SKM-1 (cell line): ENCODE results near the gene POC1A.
"Not testable (repeated sequence)": the region's sequence is repeated elsewhere in the genome, so short reads cannot be mapped to it uniquely, and the experiment has no call there.

ENCODE experiments used
- DNase-seq: peaks from one replicate; lab custom pipeline; 2025; ENCODE audit not compliant: unreplicated experiment; lab: John Stamatoyannopoulos, UW

Gene POC1A

DNA sequence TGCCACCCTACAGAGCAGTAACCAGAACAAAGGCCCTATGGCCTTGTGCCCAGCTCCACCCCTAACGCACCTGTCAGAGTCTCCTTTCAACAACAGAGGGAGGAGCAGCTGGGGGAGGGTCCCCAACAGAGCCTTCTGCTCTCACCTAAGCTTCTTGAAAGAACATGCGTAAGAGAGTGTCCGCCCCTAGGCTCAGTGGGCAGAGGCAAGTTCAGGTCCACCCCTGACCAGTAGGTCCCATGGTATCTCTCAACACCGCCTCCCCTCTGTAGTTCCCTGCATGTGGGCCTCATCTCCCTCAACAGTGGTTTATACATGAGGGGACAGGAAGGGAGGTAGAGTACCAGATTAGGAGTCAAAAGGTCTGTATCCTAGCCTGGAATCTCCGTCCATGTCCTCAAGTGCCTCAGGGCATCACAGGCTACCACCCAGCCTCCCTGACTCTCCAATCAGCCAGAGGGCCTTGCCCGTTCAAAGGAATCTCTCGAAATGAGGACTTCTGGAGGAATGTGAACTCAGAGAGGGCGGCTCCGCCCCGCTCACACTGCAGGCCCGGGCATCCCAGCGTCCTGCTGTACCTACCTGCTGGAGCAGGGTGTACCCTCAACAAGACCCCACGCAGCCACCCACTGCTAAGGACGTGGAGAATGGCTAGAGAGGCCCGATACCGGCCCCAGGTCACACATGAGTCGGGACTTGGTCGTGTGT is 680 bp downstream of the POC1A start:
- DNase-seq: no peak

DNA sequence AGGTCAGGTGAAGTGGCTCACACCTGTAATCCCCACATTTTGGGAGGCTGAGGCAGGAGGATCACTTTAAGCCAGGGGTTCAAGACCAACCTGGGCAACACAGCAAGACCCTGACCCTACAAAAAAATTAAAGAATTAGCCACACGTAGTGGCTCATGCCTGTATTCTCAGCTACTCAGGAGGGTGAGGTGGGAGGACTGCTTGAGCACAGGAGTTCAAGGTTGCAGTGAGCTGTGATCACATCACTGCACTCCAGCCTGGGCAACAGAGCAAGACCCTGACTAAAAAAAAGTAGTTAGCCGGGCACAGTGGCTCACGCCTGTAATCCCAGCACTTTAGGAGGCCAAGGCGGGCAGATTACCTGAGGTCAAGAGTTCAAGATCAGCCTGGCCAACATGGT is 2.2 kb downstream of the POC1A start:
- DNase-seq: not testable (repeated sequence)

DNA sequence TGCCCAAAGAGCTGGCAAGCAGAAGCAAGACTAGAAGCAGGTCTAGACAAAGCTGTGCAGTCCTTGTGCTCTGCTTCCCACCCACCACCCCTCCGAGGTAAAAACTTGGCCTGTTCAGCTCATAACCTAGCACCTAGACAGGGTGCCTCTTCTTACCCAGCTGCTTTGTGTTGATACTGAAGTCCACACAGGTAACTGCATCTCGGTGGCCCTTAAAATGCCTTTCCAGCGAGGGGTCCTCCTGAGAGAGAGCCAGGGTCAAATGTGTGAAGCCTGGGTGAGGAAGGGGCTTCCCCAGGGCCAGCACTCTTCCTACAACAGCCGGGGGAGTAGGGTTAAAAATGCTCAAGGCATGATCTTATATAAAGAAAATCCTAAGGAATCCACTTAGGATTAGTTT is 3.4 kb downstream of the POC1A start:
- no peak for DNase-seq

DNA sequence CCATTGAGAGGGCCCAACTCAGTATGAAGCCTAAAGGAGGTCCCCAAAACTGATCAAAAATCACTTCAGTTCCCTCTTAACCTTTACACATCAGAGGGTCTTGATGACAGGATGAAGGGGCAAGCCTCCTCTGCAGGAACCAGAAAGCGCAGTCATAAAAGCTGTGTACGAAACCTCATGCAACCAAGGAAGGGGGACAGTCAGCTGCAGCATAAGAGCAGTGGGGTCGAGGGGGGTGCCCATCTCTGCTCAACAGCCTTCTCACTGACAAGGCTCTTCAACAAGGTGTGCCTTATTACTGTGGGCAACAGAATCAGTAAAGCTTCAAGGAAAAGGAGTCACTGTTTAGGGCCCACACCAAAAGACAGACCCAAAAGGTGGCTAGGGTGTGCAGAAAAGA is 3.9 kb downstream of the POC1A start:
- no peak for DNase-seq

DNA sequence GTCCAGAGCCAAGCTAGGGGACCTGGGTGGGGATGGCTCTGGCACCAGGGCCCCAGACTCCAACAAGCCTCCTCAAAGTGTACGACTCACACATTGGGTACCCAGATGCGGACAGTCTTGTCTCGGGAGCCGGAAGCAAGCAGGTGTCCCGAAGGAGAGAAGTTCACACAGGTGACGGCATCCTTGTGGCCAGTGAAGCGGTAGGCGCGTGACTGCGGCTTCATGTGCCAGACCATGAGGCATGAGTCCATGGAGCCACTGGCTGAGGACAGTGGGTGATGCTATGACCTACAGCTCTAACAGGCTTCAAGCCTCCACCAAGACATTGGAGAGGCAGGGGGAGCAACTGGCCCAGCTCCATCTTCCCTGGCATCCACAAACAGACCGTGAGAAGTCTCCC is 4.5 kb downstream of the POC1A start:
- DNase-seq: no peak

DNA sequence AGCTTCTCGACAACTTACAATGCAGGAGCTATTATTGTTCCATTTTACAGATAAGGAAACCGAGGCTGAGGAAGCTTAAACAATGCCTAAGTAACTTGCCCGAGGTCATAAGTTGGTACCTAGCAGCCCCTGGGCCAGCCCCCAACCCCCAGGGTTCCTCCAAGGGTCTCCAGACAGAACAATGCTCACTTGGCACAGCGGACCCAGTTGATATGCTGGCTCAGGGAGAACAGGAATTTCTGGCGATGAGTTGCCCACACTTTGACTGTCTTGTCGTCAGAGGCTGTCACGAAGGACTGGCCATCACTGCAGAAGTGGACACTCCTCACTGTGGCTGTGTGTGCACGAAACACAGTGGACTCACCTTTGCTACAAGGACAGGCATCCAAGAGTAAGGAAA is 5.2 kb downstream of the POC1A start:
- no peak for DNase-seq

DNA sequence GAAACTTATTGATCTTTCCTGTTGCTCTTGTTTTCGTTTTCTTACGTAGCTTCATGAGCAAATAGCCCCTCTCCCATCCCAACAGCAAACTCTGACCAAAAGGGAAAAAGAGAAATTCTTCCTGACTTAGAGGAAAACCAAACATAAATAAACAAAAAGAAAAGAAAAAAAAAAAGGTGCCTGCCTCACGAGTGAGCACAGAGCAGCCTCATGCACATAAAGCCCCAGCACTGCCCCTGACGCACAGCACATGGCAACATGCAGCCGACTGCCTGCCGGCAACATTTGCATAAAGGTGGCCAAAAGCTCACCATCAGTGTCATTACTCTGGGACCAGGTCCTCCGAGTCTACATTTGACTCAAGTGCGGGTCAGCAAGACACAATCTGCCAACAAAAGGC is 6.4 kb downstream of the POC1A start:
- DNase-seq: no peak

DNA sequence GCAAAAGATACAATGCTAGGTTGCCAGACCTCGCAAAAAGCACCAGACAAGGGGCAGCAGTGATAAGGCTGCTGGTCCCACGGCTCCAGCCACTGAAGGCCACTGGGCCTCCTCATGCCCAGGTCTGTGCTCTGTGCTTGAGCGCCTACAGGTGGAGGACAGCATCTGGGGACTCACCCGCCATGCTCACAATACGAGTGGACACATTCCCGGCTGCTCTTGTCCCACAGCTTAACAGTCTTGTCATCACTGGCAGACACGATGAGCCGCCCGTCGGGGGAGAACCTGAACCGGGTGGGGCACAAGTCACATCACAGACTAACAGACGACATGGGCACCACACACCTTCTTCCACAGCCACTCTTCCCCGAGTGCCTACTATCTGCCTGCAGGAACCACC is 7.4 kb downstream of the POC1A start:
- DNase-seq: no peak

DNA sequence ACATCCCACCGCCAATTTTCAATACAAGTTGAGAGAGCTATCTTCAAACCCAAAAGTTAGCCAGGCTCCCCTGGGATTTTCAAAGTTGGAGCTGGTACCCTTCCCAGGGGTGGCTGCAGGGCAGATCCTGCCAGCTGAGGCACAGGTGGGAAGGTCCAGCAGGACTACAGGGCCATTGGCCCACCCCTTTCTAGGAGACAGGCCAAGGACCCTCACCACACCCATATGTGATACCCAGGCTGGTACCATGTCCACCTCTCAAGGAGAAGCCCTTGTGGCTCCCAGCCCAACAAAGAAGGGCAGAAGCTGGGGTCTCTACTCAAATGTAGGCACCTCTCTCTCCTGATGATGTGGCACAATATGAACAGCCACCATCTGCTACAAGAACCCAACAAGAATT is 8.0 kb downstream of the POC1A start:
- DNase-seq: no peak

DNA sequence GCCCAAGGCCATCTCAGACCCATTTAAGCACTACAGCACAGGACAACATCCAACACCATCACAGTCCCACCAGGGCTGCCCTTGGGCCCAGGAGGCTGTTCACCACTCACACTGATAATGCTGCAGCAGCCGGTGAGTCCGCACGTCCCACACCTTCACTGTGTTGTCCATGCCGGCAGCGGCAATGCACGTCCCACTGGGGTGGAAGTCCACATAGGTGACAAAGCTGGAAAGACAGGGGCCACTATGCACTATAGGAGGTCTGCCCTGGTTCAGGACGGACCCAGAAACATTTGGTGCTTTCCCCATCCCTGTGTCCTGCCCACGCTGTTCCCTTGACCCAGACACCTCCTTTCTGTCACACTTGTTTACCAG is 8.5 kb downstream of the POC1A start:
- no peak for DNase-seq

DNA sequence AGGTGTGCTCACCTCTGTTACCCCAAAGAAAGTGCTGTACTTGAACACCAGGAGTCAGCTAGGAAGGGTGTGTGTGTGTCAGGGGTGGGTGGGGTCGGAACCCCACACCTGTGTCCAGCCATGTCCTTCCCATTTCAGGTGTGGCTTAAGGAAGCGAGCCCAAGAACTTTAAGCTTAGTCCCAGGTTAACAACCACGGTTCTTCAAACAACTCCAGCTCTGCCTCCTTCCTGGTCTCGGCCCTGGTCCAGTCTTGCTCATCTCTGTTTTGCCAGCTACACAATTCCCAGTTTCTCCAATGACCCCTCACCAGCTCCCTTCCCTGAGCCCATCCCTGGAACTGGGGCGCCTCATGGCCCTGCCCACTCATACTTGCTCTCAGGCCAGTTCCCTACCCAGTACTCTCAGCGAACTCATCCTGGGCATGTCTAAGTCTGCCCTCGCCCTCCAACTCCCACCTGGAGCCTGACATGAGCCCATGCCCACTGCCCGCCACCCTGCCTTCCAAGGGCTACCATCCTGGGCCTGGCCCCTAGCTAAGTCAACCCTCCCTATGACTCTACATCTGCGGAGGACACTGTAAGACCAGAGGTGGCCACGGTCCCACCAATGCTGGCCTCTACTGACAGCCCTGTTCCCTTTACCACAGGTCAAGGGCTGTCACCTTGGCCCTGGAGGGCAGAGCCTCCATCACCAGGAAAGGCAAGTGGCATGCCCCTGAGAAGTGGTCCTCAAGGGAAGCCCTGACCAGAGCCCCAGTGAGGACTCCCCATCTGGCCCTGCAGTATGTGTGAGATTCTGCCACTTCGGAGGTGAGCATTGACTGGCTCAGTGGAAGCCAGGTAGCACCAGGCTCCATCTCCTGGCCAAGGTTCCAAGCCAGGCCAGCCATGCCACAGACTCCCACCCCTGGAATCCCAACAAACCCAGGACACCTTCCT is 9.2 kb downstream of the POC1A start:
- no peak for DNase-seq

DNA sequence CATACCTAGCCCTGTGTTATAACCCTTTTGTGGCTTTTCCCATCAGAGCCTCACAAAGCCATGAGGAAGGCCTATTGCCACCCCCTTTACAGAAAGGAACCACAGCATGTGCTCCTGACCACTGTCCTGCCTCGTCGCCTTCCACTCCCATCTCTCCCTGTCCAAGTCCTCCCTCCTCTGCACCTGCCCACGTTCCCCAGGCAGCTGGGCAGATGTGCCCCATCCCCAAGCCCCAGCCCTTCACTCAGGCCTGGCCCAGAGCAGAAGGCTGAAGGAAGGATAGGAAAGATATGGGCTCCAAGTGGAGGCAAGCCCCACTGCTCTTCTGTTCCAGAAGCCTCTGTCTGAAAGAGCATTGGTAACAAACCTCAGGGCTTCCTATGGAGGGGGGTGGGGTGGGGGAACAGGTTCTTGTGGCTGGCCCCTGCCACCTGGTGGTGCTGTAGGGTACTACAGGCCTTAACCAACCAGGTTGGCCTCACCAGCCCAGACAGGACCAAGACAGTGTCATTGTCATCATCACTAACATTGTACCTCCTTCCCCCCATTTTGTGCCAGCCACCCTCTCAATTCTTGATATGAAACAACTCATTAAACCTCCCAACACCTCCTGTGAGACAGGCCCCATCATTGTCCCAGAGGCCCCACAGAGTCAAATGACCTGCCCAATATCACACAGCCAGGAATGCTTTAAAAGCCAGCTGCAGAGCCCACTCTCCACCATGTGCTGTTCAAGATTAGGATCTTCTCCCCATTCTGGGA is 10.0 kb downstream of the POC1A start:
- DNase-seq: peak; percentile 46

DNA sequence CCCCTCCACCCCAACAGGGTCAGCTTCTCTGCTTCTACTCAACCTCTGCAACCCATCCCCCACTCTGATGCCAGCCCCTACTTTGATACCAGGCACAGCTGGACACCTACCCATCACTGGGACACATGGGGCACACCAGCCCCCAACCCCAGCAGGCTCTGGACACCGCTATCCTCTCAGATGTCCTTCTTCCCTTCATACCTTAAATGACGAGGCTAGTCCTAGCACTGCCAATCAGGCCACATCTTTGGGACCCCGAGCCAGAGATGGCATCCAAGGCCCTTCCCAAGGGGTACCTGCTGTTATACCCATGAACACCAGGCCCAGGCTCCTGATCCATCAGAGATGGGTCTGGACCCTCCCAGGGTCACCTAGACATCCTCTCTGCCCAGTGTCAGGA is 10.6 kb downstream of the POC1A start:
- no peak for DNase-seq

DNA sequence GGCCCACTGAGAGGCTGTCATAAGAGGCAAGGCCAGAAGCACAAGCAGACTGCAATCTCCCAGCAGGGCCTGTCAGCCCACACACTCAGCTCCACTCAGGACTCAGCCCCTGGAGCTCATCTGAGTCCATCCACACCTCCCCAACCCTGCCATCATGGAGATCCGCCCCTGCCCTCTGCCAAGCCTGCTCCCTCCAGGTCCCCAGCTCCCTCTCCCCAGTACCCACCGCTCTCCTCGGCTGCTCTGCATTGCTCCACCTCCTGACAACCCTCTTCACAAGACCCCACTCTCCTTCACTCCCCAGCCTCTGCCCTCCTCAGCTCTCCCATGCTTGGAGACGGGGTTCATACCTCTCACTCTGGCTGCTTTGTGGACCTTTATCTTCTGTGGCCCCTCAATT is 11.1 kb downstream of the POC1A start:
- no peak for DNase-seq

DNA sequence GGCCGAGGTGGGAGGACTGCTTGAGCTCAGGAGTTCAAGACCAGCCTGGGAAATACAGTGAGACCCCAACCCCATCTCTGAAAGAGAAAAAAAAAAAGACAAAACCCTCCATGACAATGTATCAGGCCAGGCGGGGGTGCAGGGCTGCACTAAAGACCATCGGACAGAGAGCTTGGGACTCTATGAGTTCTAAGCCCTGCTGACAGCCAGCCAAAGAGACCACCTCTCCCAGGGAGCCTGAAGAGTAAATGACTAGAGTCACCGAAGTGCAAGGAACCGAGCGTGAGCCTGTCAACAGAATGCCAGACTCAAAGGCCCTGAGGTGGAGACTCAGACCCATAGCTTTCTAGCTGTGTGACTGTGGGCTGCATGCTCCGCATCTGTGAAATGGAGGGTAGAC is 12.5 kb downstream of the POC1A start:
- DNase-seq: no peak

DNA sequence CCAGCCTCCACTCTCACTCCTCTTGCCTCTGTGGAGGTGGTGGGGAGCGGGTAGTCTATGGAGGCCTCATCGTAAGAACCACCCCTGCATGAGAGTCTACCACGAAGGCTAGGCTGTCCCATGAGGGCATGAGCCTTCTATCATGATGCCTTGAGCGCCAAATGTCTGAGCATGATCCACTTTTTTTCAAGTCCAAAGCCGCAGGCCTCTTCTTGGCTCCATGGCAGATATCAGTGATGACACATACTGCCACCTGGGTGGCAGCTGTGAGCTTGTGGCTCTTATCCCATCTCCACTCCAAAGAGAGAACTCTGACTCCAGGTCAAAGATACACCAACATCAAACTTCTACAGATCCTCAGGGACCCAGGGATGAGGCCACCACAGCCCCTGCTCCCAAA is 13.5 kb downstream of the POC1A start:
- DNase-seq: no peak

DNA sequence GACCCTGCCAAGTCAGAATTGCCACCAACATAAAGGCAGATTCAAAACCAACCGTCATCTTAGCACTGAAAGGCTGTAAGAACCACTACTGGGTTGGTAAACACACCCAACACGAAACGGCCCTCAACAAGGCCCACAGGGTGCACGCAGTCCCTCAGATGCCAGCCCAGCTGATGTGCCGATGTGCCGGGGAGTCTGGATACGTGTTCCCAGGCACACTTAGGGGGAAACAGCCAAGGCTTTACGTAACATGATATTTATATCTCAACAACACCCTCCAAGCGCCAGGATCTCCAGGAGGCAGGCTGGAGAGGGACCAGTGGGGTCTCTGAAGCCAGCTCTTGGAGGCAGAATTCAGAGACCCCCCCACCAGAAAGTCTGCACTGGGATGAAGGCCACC is 14.2 kb downstream of the POC1A start:
- no peak for DNase-seq

DNA sequence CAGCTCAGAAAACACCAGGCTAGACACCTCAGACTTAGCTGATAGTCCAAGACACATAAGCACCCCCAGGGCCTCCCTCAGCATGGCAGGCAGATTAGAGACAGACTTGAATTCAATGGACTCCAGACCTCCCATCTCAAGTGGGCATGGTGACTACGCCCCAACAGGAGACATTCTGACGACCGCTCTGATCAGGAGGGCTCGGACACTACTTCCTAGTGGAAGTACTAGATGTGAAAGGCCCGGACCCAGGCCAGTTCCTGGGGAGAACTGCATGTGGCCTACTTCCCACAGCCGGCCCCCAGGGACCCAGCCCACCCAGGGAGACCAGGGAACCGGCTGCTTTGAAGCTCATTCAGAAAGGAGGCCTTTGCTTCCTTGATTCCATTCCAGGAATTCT is 16.9 kb downstream of the POC1A start:
- no peak for DNase-seq

DNA sequence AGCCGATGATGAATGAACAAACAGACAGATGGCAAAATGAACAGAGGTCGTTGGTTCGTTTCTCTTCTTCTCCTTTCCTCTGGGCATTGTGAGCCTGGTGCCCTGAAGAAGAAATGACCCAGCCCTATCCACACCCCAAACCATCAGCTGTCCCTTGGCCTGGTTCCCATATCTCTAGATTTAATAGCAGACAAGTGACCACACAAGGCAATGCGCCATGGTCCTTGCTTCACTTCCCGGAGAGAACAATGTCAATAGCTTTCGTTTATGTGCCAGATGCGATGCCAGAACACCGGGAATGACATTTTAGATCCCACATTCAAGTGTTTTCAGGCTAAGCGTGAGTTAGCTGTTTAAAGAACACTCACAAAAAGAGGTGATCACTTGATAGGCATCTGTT is 17.7 kb downstream of the POC1A start:
- DNase-seq: no peak

DNA sequence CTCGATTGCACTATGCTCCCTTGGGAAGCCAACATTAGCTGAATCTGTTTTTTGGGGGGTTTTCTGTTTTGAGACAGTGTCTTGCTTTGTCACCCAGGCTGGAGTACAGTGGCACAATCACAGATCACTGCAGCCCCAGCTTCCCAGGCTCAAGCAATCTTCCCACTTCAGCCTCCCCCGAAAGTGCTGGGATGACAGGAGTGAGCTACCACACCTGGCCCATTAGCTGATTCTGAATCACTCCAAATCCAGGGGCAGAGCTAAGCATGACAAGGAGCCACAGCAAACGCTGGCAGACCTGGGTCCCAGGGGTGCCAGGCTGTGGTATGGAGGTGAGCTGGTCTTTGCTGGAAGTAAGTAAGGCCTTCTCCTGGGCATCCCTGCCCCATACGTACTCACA is 18.9 kb downstream of the POC1A start:
- DNase-seq: no peak

DNA sequence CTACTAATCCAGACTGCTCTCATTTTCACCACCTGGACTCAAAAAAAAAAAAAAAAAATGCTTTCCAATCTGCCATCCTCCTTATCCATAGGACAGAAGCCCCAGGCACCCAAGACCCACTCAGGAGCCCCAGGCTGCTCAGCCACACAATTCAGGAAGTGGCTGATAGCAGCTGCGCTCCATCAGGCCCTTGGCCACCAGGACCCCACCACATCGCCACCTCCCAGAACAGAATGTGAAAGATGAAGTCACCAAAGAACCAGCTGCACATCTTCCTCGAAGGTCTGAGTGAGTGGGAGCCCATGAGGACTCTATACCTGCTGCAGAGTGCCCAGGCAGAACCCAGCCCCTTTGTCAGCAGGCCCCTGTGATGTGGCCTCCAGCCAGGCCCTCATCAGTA is 19.5 kb downstream of the POC1A start:
- DNase-seq: no peak

DNA sequence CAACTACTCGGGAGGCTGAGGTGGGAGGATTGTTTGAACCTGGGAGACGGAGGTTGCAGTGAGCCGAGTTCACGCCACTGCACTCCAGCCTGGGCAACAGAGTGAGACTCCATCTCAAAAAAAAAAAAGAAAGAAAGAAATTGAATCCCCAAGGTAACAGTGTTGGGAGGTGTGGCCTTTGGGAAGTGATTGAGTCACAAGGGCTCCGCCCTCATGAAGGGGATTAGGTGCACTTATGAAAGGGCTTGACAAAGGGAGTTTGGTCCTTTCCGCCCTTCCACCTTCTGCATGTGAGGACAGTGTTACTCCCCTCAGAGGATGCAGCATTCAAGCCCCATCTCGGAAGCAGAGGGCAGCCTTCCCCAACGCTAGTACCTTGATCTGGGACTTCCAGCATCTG is 21.3 kb downstream of the POC1A start:
- DNase-seq: no peak
